ENCODE measurements around the gene HIP1.
A peak's percentile ranks its signal among the peaks of the same experiment; 100 is the strongest.
"Not testable (repeated sequence)": the region's sequence is repeated elsewhere in the genome, so short reads cannot be mapped to it uniquely, and the experiment has no call there.

The HIP1 gene

DNA sequence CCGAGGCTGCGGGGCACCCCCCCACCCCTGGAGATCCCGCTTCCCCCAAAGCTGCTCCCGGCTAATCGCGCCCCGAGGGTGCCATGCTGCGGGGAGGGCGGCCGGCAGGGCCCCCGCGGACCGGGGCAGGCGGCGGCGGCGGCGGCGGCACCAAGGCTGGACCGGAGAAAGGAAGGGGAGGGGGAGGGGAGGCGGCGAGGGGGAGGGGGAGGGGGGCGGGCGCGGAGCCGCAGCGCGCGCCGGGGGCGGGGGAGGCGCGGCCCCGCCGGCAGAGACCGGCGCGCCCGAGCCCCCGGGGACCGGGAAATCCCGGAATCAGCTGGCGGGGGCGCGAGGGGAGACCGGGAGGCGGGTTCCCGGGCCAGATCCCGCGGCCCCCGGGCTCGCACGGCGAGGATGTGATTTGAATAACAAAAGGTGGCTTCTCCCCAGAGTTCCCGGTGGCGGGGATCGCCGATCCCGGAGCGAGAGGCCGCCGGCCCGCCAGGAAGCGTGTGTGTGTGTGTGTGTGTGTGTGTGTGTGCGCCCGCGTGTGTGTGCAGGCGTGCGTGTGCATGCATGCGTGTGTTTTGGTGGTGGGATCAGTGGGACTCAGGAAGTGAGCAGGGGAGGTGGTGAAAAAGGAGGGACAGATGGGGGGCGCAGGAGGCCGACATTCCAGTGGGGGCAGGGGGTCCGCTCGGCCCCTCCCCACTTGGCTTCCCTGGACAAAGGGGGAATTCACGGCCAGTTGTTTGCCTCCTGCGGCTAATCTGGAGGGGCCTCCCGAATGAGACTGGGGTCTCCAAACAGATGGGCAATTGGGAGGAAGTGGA, 99.5 kb downstream of the HIP1 start:
- DNase-seq: no peak

DNA sequence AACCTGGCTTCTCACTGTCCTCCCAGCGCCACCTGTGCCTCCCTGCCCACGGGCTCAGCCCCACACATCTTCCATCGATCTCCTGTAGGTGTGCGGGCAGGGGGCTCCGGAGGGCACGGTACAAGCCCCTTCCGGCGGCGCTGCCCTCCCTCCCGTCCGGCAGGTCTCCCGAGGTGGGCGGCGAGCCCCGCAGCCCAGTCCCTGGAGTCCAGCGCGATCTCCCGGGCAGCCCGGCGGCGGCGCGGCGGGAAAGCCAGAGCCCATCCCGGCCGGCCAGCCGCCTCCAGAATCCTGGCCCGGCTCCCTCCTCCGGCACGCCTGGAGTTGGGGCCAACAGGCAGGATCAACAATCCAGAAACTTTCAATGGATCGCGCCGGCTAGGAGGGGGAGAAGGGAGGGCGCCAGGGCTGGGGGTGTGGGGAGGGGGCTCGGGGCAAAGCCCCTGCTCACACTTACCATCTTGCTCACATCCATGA, 100.1 kb downstream of the HIP1 start:
- DNase-seq: no peak

DNA sequence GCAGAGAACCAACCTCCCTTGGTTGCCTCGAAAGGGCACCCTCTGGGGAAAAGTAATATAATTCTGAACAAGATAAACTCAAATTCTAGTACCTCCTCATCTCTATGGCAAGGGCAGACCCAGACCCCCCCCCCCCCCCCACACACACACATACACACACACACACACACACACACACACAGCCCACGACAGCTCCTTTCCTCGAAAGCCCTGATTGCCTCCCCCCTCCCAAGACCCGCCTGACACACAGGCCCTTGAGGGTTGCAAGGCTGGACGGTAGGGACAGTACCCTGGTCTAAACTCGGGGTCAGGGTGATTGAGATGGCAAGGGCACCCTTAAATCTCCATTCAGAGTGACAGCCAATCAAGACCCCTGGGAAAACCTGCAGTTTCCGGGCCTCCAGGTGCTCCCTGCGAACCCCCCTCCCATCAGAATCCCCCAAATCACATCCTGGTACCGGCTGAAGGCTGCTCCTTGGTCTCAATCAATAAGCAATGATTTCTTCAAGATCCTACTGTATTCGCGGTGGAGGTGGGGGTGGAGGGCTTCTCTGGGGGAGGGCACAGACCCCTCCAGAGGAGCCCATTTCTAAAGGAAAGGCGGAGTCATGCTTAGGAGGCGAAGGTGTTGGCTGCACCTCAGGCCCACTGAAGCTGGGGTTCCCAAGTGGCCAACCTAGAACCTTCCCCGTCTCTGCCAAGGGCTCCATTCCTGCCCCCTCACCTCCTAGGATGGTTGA, 100.7 kb downstream of the HIP1 start:
- DNase-seq: no peak

DNA sequence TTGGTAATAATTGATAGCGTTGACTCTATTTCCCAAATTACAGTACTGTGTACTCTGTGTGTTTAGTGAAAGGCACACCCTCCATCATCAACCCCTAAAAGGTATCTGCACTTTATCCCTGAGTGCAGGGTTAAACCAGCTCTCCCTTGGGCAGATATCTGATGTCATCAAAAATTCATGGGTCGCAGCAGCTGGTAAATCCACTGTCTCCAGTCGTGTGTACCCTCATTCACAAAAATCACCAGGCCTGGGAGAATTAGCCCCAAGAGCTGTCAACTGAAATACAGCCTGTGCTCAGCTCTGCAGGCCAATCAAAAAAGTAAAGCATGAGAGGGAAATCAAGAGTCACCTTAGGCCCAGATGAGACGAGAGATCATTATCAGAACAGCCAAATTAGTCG, 103.7 kb downstream of the HIP1 start:
- no peak for DNase-seq

DNA sequence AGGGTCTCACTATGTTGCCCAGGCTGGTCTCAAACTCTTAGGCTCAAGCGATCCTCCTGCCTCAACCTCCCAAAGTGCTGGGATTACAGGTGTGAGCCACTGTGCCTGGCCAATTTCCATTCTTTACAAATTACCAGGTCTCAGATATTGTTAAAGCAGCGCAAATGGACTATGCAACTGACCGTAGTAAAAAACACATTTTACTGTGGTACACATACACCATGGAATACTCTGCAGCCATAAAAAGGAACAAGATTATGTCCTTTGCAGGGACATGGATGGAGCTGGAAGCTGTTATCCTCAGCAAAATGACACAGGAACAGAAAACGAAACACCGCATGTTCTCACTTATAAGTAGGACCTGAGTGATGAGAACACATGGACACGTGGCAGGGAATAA, 106.2 kb downstream of the HIP1 start:
- DNase-seq: not testable (repeated sequence)

DNA sequence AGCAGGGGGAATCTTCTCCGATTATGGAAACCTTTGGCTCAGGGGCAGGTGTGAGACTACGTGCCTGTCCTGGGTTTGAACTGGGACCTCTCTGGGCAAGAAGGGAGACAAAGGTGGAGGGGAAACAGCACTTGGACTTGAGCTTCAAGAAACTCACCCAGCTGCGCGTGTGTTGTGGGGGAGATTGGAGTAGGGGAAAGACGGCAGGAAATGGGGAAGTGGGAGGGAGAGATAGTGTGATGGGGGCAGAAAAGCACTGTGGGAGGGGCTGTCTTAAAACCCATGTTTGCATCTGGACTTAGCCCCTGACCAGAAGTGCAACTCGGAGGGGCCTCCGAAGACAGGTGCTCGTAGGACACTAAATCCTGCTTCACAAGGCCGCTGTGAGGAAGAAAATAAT, 107.0 kb downstream of the HIP1 start:
- DNase-seq: peak; percentile 51

DNA sequence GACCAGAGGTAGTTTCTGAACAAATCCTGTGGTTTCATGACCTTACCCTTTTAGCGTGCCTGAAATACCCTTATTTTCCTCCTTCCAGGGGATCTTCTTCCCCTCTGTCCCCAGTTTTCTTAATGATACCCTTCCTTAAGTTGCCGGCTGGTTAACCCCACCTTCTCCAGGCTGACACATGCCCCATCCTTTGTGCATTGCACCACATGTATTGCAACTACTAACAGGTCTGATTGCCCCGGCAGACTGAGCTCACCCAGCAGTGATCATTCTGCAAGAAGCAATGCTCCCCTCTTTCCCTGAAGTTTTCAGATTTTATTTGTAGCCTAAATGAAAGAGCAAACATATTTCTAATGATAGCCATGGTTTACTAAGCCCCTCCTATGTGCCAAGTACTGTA, 108.2 kb downstream of the HIP1 start:
- peak; percentile 7 for DNase-seq

DNA sequence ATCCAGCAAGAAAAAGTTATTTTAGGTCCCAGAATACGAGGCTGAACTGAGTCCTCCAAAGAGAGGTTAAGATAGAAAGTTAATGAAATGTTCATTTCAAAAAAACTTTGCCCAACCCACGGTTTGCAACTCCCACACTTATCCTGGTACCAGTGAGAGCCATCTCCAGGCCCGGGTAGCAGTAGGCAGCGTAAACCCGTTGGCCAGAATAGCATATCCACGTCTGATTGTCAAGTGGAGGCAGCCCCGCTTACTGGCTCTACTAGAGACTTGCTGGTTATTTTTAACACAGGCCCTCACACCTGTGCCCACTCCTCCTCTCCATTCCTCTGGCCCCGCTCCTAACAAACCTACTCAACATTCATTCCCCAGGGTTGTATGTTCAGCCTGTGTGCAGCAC, 109.7 kb downstream of the HIP1 start:
- DNase-seq: no peak

DNA sequence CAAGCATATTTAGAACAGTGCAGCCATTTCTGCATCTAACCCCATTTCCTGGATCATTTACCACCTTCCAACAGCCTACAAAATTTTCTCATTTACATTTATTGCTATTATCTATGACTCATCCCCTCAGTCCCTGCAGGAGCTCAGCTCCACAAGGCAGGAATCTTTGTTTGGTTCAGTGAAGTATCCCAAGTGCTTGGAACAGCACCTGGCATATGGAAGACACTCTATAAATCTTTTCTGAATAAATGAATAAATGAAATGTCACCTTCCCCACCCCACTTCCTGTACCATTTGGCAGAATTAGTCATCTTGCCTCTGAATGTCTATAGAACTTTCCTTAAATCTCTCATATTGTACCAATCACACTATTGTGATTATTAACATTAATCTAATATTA, 110.7 kb downstream of the HIP1 start:
- no peak for DNase-seq

DNA sequence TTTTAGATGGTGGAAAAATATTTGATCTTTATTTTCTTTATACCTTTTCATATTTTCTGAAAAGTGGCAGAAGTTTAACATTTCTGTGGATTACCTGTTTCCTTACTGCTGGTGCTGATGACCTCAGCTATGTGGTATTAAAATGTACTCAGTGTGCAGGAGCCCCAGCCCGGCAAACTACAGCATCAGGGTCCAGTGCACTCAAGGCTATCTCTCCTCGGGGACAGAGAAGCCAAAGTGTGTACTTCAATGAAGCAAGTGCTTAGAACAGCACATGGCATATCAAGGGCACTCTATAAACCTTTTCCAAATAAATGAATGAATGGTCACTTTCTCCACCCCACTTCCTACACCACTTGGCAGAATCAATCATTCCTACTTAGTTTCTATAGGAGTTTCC, 111.8 kb downstream of the HIP1 start:
- DNase-seq: no peak

DNA sequence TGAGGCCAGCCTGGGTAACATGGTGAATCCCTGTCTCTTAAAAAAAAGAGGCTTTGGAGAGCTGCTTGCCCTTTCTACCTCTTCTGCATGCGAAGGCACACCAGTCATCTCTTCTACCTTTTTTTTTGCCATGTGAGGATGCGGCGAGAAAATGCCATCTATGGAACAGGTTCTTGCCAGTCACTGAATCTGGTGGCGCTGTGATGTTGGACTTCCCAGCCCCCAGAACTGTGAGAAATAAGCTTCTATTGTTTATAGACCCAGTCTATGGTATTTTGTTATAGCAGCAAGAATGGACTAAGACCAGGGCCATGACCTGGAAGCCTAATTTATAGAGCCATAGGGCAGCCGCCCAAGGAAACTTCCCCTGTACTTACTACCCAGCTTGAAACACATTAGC, 112.9 kb downstream of the HIP1 start:
- no peak for DNase-seq

DNA sequence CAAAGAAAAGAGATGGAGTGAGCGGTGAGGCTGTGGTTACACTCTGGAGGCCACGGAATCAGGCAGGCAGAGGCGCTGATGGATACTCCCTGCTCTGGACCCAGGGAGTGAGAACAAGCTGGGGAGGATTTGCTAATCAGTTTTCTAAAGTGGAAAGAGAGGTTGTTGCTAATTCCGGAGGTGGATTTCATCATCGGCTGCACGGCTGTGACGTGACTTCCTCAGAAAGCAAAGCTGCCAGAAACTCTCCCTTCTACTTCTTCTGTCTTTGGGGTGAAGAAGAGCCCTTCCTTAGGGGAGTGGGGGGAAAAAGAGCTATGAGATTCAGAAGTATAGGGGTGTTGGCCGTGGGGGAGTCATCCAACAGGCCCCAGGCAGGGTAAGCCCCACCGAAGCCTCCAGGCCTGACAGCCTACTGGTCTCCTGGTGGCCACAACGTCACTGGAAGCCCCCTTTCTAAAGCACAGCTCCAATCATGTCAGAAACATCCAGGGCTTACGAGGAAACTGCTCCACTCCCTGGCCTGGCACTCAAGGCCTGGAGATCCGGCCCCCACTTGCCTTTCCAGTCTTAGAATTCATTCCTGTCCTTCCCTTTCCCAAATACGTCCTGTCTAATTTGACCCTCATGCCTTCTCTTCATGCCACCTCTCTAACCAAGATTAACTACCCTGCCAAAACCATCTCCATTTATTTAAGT, 114.5 kb downstream of the HIP1 start:
- DNase-seq: peak; percentile 95

DNA sequence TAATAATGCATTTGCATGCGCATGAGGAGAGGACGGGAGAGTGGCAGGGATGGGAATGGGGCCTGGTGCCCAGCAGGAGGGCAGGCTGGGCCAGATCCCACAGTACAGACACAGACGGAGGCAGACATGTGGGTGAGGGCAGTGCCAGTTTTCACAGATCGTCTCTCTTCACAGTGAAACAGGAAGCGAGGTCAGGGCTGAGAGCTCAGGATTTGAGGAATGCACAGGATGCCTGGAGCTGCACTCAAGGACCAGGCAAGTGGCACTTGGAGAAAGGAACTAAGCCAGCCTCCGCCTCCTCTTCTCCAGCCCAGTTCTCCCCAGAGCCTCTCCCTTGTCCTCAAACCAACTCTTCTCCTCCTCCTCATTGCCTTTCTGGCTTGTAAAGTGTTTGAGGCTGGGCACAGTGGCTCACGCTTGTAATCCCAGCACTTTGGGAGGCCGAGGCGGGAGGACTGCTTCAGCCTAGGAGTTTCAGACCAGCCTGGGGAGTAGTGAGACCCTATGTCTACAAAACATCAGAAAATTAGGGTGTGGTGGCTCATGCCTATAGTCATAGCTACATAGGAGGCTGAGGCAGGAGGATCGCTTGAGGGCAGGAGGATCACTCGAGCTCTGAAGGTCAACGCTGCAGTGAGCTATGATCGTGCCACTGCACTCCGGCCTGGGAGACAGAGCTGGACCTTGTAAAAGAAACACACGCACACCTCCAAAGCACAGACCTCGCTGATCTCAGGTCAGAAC, 115.2 kb downstream of the HIP1 start:
- DNase-seq: peak; percentile 10

DNA sequence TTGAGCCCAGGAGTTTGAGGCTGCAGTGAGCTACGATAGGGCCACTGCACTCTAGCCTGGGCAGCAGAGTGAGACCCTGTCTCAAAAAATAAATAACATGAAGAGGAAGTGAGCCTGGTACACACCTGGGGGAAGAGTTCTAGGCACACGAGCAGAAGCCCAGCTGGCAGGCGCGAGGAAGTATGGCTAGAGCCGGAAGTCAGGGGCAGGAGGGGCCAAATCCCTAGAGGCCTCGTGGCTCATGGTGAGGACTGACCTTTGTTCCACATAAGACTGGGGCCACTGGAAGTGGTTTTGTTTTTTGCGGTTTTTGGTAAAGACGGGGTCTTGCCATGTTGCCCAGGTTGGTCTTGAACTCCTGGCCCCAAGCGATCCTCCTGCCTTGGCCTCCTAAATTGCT, 117.6 kb downstream of the HIP1 start:
- DNase-seq: peak; percentile 87

DNA sequence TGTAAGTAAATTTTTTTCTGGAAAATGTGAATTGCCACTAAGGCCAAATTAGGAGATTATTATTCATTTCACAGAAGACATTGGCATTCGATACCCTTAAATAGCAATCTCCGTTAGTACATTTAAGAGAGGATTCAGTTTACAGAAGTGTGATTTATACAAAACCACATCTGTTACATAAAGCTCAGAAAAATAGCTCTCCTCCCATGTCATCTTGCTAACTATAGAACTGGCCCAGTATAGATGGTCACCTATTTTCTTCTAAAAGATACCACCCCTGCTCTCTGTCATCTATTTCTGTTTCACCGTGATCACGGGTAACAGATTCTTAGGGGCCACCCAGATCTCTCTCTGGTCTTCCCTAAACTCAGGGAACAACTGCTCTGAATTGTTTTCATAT, 119.1 kb downstream of the HIP1 start:
- peak; percentile 52 for DNase-seq

DNA sequence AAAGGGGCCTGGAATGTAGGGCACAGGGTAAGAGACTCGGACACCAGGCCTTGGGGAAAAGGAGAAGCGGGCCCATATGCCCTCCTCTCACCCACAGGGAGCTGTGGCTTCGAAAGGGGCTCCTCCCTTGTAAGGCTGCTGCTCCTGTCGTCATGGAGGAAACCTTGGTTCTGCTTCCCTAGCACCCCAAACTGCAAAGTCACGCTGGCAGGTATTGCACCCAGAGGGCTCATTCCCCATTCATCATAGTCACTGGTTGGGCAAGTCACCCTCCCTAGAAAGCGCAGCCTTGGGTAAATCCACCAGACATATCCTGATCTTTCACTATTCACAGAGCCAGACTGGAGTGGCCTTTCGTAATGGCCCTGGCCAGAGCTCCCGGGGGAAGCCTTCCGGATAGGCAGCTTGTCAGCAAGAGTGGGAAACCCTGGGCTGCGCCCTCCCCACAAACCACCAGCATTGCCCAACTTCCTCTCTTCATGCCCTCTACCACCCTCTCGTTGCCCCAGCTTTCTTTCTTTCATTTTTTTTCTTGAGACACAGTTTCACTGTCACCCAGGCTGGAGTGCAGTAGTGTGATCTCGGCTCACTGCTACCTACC, 121.0 kb downstream of the HIP1 start:
- DNase-seq: peak; percentile 100

DNA sequence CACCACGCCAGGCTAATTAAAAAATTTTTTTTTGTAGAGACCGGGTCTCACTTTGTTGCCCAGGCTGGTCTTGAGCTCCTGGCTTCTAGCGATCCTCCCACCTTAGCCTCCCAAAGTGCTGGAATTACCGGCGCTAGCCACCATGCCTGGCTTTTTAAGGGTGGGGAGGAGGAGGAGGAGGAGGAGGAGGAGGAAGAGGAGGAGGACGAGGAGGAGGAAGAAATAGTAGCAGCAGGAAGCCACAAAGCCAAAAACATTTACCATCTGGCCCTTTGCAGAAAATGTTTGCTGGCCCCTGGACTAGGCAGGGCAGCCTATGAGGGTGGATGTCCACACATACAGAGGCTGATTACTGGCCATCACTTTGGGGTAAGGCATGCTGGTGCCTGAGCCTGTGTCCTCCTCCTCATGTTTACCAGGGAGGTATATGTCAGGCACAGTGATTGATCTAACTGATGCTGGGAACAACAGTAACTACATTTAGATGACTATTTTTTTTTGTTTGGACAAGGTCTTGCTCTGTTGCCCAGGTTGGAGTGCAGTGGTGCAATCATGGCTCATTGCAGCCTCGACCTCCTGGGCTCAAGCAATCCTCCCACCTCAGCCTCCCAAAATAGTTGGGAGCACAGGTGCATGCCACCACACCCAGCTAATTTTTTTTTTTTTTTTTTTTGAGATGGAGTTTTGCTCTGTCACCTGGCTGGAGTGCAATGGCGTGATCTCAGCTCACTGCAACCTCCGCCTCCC, 122.1 kb downstream of the HIP1 start:
- DNase-seq: peak; percentile 60

DNA sequence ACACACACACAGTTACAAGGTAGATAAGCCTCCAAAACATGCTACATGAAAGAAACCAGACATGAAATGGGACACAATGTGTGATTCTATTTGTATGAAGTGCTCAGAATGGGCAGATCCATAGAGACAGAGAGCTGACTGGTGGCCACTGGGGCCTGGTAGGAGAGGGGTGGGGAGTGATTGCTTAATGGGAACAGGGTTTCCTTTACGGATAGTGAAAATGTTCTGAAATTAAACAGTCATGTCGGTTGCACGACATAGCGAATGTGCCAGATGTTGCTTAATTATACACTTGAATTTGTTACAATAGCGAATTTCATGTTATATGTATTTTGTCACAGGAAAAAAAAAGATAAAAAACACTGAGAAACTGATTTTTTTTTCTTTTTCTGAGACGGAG, 124.3 kb downstream of the HIP1 start:
- DNase-seq: peak; percentile 67

DNA sequence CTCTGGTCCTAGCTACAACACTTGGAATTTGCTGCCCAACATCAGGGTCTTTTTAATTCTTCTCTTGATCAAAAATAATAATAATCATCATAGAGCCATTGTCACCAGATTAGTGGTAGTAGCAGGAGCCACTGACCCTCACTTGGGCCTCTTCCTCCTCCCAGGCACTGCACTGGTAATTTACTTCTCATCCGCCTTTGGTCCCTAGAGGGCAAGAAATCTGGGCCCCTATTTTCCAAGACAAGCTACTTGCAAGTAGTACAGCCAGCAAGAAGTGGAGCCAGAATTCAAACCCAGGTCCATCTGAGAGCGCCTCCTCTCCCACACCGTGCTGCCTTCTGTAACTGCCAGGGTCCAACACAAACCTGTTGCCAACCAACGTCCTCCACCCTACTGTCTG, 125.4 kb downstream of the HIP1 start:
- no peak for DNase-seq

DNA sequence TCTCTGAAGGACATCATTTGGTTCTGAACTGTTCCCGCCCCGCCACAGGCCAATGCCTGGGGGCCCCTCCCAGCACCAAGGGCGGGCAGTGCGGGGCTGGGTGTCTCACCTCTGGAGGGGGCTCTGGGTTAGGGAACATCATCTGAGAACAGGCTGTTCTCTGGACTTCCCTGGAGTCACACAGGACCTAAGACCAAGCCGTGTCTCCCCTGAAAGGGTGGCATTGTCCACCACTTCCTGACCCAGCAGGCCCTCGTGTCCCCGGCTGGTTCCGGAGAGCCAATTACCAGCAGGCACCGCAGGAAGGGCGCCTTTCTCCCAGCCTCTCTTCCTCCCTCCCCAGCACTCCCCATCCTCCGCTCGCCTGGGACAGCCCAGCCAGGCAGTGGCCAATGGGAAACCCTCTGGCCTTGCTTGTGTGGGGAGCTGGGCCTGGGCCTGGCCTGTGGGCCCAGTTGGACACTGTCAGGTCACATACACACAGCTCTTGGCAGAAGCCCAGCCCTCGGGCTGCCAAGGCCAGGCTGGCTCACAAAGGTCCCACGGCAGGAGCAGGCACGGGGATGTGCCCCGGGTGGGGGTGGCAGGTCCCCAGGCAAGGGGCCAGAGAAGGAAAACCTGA, 127.1 kb downstream of the HIP1 start:
- DNase-seq: no peak

DNA sequence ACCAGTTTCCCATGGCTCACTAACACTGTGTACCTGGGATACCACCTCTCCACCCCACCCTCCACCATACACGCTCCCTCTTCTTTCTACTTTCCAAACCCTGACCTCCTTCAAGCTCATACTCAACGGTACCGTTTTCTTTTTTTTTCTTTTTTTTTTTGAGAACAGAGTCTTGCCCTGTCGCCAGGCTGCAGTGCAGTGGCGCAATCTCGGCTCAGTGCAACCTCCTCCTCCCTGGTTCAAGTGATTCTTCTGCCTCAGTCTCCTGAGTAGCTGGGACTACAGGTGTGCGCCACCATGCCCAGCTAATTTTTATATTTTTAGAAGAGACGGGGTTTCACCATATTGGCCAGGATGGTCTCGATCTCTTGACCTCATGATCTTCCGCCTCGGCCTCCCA, 129.3 kb downstream of the HIP1 start:
- DNase-seq: peak; percentile 10
